GM15510 (cell line): Measurements from ENCODE around the gene GIPC1.

Experiments
- POLR2A ChIP-seq: IDR thresholded peaks from 3 replicates; pipeline ENCODE4 v1.6.1; 2011; ENCODE audit warnings: borderline replicate concordance; ENCODE audit not compliant: insufficient read length; ENCODE audit errors: extremely low read depth

The GIPC1 gene

GRCh38 chr19:14526423-14526822 is 30.5 kb upstream of the GIPC1 start:
- TF ChIP-seq POLR2A: no peak

- TF ChIP-seq POLR2A: no peak
These were observed 29.8 kb upstream of the GIPC1 start for GRCh38 chr19:14525729-14526128.

DNA sequence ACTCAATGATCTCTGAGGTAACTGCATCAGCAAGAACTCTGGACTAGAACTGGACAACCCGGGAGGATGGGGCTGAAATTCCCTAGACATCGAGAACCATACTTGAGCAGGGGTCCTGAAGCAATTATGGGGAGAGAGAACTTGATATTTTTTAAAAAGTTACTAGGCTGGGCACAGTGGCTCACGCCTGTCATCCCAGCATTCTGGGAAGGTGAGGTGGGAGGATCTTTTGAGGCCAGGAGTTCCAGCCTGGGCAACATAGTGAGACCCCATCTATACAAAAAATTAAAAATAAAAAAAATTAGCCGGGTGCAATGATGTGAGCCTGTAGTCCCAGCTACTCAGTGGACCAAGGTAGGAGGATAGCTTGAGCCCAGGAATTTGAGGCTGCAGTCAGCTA is 24.6 kb upstream of the GIPC1 start:
- no peak for TF ChIP-seq POLR2A

DNA sequence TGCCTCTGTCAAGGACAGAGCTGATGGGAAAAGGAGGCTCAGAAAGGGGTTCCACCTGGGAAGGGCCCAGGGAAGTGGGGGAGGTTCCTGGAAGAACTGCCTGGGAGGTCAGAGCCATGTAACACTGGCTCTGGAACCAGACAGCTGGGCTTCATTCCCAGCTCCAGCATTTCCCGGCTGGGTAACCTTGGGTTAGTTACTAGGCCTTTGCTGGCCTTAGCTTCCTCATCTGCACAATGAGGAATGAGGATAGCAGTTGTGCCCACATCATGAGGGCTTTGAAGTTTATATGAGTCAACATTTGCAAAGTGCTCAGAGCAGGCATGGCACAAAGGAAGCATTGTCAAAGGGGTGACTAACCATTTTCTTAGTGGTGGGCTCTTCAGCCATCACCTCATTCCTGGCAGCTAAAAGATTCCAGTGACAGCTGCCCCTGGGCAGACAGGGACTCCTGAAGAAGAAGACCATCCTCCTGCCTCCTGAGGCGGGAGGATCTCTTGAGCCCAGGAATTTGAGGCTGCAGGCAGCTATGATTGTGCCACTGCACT is 24.0 kb upstream of the GIPC1 start:
- no peak for TF ChIP-seq POLR2A

DNA sequence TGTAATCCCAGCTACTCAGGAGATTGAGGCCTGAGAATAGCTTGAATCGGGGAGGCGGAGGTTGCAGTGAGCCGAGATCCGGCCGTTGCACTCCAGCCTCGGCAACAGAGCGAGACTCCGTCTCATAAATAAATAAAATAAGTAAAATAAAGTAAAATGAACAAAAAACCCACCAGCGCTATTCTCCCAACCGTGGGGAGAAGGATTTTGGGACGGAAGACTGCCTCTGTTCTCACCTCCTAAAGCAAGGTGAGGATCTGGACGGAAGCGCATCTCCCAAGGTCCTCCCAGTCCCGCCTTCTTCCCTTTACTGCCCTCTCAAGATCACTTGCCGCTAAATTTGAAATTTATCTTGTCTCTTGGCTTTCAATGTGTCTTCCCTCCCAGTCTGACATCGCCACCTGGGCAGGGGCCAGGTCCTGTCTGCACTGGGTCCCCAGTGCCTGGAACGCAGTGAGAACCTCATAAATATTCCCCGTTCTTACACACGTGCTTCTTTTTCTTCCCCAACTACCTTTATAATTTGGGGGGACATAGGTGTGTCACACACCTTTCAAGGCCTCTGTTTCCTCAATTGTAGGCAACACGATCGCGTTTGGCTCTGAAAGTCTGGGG is 23.4 kb upstream of the GIPC1 start:
- TF ChIP-seq POLR2A: no peak

GRCh38 chr19:14517840-14518505 is 22.0 kb upstream of the GIPC1 start, which contains the start of gene DNAJB1:
DNAJB1 (minus strand) TSS chr19:14518397; CDS start chr19:14518349, 48 bp downstream.
- peak; percentile 91 for TF ChIP-seq POLR2A

GRCh38 chr19:14517446-14517839 is 21.5 kb upstream of the GIPC1 start:
- TF ChIP-seq POLR2A: no peak

- no peak for TF ChIP-seq POLR2A
These were observed 21.0 kb upstream of the GIPC1 start for GRCh38 chr19:14516746-14517438.

DNA sequence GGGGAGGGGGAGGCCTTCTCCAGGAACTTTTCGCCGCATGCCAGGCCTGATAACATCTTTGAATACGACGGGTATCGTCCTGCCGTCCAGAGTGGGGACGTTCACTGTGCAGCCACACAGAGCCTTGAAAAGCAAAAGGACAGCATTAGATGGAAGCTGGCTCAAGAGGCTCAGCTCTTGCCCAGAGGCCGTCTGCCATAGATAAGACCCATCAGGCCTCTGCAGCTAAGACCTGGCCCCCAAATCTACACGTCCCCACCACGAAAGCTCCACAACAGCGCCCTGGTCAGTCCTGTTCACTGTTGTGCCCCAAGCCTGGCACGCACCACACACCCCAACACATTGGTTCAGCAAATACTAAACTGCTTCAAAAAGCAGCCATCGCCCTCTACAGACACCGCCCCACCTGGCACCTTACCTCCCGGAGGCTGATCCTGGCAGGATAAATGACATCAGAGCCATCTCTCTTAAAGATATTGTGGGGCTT is 20.2 kb upstream of the GIPC1 start:
- no peak for TF ChIP-seq POLR2A

- TF ChIP-seq POLR2A: no peak
These were observed 19.6 kb upstream of the GIPC1 start for GRCh38 chr19:14515501-14516047.

GRCh38 chr19:14514215-14514863 is 18.4 kb upstream of the GIPC1 start:
- TF ChIP-seq POLR2A: no peak

DNA sequence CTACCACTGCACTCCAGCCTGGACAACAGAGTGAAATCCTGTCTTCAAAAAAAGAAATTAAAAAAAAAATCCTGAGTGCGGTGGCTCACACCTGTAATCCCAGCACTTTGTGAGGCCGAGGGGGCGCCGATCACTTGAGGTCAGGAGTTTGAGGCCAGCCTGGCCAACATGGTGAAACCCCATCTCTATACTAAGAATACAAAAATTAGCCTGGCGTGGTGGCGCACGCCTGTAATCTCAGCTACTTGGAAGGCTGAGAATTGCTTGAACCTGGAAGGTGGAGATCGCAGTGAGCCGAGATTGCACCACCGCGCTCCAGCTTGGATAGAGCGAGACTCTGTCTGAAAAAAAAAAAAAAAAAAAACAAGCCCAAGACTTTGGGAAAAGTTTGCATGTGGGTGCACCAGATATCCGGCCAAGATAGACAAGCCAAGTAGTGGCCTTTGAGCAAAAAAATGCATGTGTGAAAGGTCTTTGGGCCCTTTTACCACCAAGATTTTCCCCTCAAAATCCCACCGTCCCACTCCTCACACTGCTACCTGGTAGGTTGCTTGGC is 16.6 kb upstream of the GIPC1 start:
- TF ChIP-seq POLR2A: no peak

- no peak for TF ChIP-seq POLR2A
These were observed 15.3 kb upstream of the GIPC1 start for GRCh38 chr19:14511229-14511593.
